Neutrophil (primary cell): ENCODE data around the gene FGGY.

Source experiments
- H3K27ac ChIP-seq: fragments of 200-600 bp; sonication (generic); 2 replicates; pipeline ENCODE4 v1.5.1; 2016; ENCODE audit warnings: mild to moderate bottlenecking, moderate library complexity
- H3K27me3 ChIP-seq: fragments of 200-600 bp; sonication (generic); 2 replicates; pipeline ENCODE4 v1.6.0; 2016; ENCODE audit warnings: mild to moderate bottlenecking
- H3K36me3 ChIP-seq: fragments of 200-600 bp; sonication (generic); 2 replicates; pipeline ENCODE4 v1.5.1; 2017
- H3K4me1 ChIP-seq, 2 experiments: fragments of 200-600 bp in 1 of 2; sonication (generic) in 1 of 2; 1 replicate in 1 of 2; 2 replicates in 1 of 2; pipeline versions ENCODE4 v1.5.1 to v1.6.1; 2013 to 2016; ENCODE audit warnings: low read depth in 1 of 2, low read length in 1 of 2, mild to moderate bottlenecking in 1 of 2, moderate library complexity in 1 of 2; ENCODE audit not compliant: control insufficient read depth in 1 of 2, insufficient read depth in 1 of 2
- H3K4me3 ChIP-seq, 2 experiments: fragments of 200-600 bp in 1 of 2; sonication (generic) in 1 of 2; 1 replicate in 1 of 2; 2 replicates in 1 of 2; pipeline ENCODE4 v1.5.1; 2013 to 2016; ENCODE audit warnings: low read depth in 1 of 2, low read length in 1 of 2, mild to moderate bottlenecking in 1 of 2, moderate library complexity in 1 of 2
- H3K9me3 ChIP-seq: fragments of 200-600 bp; sonication (generic); 2 replicates; pipeline ENCODE4 v1.5.1; 2016
- CTCF ChIP-seq: fragments of 200-600 bp; sonication (generic); IDR thresholded peaks from 2 replicates; pipeline ENCODE4 v1.5.1; 2016; ENCODE audit warnings: antibody characterized with exemption

Gene FGGY

GRCh38 chr1:59261537-59261936 is 35.4 kb upstream of the FGGY start:
- TF ChIP-seq CTCF = no peak
- no peaks in the 10 kb centered on the region for H3K9me3 ChIP-seq
- no peaks in the 10 kb centered on the region for H3K36me3 ChIP-seq
- H3K27me3 ChIP-seq = no peaks in the 10 kb centered on the region
- H3K27ac ChIP-seq = no peak overlapping the region
- H3K4me1 ChIP-seq = no peaks in the 10 kb centered on the region
- no peak overlapping the region for H3K4me3 ChIP-seq

GRCh38 chr1:59262631-59263030 is 34.3 kb upstream of the FGGY start:
- H3K4me3 ChIP-seq = no peak overlapping the region
- H3K27ac ChIP-seq = no peak overlapping the region
- H3K36me3 ChIP-seq = no peaks in the 10 kb centered on the region
- no peaks in the 10 kb centered on the region for H3K4me1 ChIP-seq
- no peak for TF ChIP-seq CTCF
- H3K9me3 ChIP-seq = no peaks in the 10 kb centered on the region
- H3K27me3 ChIP-seq = no peaks in the 10 kb centered on the region

GRCh38 chr1:59263111-59263510 is 33.8 kb upstream of the FGGY start:
- no peak overlapping the region for H3K27ac ChIP-seq
- no peaks in the 10 kb centered on the region for H3K4me1 ChIP-seq
- no peak overlapping the region for H3K4me3 ChIP-seq
- H3K9me3 ChIP-seq = no peaks in the 10 kb centered on the region
- no peak for TF ChIP-seq CTCF
- no peaks in the 10 kb centered on the region for H3K36me3 ChIP-seq
- no peaks in the 10 kb centered on the region for H3K27me3 ChIP-seq

GRCh38 chr1:59265622-59266021 is 31.3 kb upstream of the FGGY start:
- no peak for TF ChIP-seq CTCF
- Histone ChIP-seq H3K27ac (no peak overlapping the region), H3K9me3 (no peaks in the 10 kb centered on the region), H3K36me3 (no peaks in the 10 kb centered on the region), H3K27me3 (no peaks in the 10 kb centered on the region), H3K4me3 (no peak overlapping the region), H3K4me1 (no peaks in the 10 kb centered on the region)

- no peak for TF ChIP-seq CTCF
- H3K36me3 ChIP-seq = no peaks in the 10 kb centered on the region
- no peak overlapping the region for H3K27ac ChIP-seq
- H3K9me3 ChIP-seq = no peaks in the 10 kb centered on the region
- no peaks in the 10 kb centered on the region for H3K4me1 ChIP-seq
- H3K27me3 ChIP-seq = no peaks in the 10 kb centered on the region
- no peak overlapping the region for H3K4me3 ChIP-seq
Observed at GRCh38 chr1:59266180-59266926, 30.5 kb upstream of the FGGY start.
